HL-60 (cell line): Measurements from ENCODE around the gene ARMH1.
A peak's percentile ranks its signal among the peaks of the same experiment; 100 is the strongest.

Experiments used
- DNase-seq, 2 experiments: peaks; one replicate each; pipeline ENCODE4 v3.0.0-alpha.2; 2010 to 2020; ENCODE audit warnings: low read depth in 1 of 2, low spot score in 1 of 2
- H3K27ac ChIP-seq: fragments of 250-450 bp; sonication (Bioruptor Pico); replicated peaks from 2 replicates; pipeline ENCODE4 v1.5.1; 2020; ENCODE audit warnings: mild to moderate bottlenecking, moderate library complexity
- H3K27me3 ChIP-seq: fragments of 250-450 bp; sonication (Bioruptor Pico); 2 replicates; pipeline ENCODE4 v1.5.1; 2021; ENCODE audit warnings: mild to moderate bottlenecking, moderate library complexity; ENCODE audit not compliant: insufficient read depth, poor library complexity, severe bottlenecking
- H3K4me3 ChIP-seq: replicated peaks from 2 replicates; pipeline ENCODE4 v1.5.1; 2011; ENCODE audit warnings: mild to moderate bottlenecking, control low read depth, low read length; ENCODE audit not compliant: insufficient read depth
- CTCF ChIP-seq: IDR thresholded peaks from one replicate; pipeline ENCODE4 v1.5.1; 2011; ENCODE audit warnings: low read length, control low read depth, inconsistent platforms; ENCODE audit not compliant: insufficient read depth
- GABPA ChIP-seq: IDR thresholded peaks from 2 replicates; pipeline ENCODE4 v1.6.1; 2012; ENCODE audit warnings: low read depth
- POLR2AphosphoS5 ChIP-seq: IDR thresholded peaks from 2 replicates; pipeline ENCODE4 v1.6.1; 2012; ENCODE audit warnings: low read depth
- SPI1 ChIP-seq: IDR thresholded peaks from 2 replicates; pipeline ENCODE4 v1.6.1; 2012; ENCODE audit warnings: low read depth, mild to moderate bottlenecking, borderline replicate concordance
- TF ChIP-seq, protein P1 (sequence below): IDR thresholded peaks from 2 replicates; pipeline ENCODE4 v1.6.1; 2012; ENCODE audit warnings: low read depth; ENCODE audit not compliant: insufficient replicate concordance

ARMH1 gene

DNA sequence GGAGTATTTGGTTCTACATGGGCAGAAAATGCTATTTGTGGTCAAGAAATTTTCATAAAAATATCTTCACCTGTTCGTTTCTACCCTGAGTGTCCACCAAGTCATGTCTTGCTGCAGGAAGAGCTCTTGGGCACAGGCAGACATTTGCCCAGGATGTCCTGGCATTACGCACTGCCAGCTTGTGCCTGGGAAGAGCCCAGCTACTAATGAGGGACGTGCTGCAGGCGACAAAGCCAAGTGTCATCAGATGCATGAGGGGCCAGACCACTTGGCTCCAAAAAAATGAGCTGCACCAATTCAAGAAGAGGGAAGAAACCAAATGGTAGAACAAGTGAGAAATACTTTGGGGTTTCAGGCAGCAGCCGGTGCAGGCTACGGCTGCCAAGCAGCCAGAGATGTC lies 43.6 kb downstream of the ARMH1 start:
- DNase-seq, result no peak
- Histone ChIP-seq H3K27ac (no peak overlapping the region), H3K27me3 (no peaks in the 10 kb centered on the region), H3K4me3 (no peak overlapping the region)
- TF ChIP-seq, protein P1, sequence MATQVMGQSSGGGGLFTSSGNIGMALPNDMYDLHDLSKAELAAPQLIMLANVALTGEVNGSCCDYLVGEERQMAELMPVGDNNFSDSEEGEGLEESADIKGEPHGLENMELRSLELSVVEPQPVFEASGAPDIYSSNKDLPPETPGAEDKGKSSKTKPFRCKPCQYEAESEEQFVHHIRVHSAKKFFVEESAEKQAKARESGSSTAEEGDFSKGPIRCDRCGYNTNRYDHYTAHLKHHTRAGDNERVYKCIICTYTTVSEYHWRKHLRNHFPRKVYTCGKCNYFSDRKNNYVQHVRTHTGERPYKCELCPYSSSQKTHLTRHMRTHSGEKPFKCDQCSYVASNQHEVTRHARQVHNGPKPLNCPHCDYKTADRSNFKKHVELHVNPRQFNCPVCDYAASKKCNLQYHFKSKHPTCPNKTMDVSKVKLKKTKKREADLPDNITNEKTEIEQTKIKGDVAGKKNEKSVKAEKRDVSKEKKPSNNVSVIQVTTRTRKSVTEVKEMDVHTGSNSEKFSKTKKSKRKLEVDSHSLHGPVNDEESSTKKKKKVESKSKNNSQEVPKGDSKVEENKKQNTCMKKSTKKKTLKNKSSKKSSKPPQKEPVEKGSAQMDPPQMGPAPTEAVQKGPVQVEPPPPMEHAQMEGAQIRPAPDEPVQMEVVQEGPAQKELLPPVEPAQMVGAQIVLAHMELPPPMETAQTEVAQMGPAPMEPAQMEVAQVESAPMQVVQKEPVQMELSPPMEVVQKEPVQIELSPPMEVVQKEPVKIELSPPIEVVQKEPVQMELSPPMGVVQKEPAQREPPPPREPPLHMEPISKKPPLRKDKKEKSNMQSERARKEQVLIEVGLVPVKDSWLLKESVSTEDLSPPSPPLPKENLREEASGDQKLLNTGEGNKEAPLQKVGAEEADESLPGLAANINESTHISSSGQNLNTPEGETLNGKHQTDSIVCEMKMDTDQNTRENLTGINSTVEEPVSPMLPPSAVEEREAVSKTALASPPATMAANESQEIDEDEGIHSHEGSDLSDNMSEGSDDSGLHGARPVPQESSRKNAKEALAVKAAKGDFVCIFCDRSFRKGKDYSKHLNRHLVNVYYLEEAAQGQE, result no peak
- TF ChIP-seq SPI1 (no peak), GABPA (no peak), POLR2AphosphoS5 (no peak), CTCF (no peak)

DNA sequence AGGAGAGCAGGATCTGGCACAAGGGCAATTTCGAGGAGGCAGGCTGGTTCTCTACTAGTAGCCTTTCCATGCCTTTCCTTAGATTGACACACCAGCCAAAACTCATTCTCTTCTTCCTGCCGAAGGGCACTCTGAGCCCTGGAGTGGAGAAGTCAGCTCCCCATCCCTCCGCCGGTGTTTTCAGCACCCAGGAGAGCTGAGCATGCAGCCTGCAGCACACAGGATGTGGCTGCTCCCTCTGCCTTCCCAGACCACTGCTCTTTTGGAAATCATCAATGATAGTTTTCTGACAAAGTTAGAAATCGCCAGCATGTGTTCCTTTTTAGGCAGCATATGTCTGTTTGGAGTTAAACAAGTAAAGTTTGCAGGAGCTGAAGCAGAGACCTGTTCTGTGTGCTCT lies 44.8 kb downstream of the ARMH1 start:
- Histone ChIP-seq H3K27me3 (no peaks in the 10 kb centered on the region), H3K27ac (no peak overlapping the region), H3K4me3 (no peak overlapping the region)
- TF ChIP-seq SPI1 (no peak), CTCF (no peak), POLR2AphosphoS5 (no peak)
- TF ChIP-seq, protein P1, result peak; percentile 33
- no peak for DNase-seq

- Histone ChIP-seq H3K27ac (no peak overlapping the region), H3K27me3 (no peaks in the 10 kb centered on the region), H3K4me3 (no peak overlapping the region)
- DNase-seq, result no peak
- TF ChIP-seq GABPA (no peak), CTCF (no peak), POLR2AphosphoS5 (no peak), SPI1 (no peak)
- TF ChIP-seq, protein P1, result no peak
These were observed 45.8 kb downstream of the ARMH1 start for GRCh38 chr1:44720281-44720680.
